ENCODE data around the gene MYO3B. TPM values are rescaled to one million over a fixed set of nuclear protein-coding genes. Genes with fewer than 3 reads are reported as not detected.
"Not testable (repeated sequence)": the region's sequence is repeated elsewhere in the genome, so short reads cannot be mapped to it uniquely, and the experiment has no call there.

The MYO3B gene
- total RNA-seq, 1 donor from 2014 or later = 0.05 TPM

- intact Hi-C loops (cut with DNase I) = no loop called here
Observed at GRCh38 chr2:170468557-170468956, 290.6 kb downstream of the MYO3B start.

GRCh38 chr2:170472498-170472897, 294.6 kb downstream of the MYO3B start:
- DNase-seq (ENCODE audit: low spot score); intact Hi-C loops (cut with DNase I): not testable (repeated sequence)

More at GRCh38 chr2:170468557-170468956, 290.6 kb downstream of the MYO3B start:
- no peak for DNase-seq (ENCODE audit: low spot score)

GRCh38 chr2:170475878-170476277, 297.9 kb downstream of the MYO3B start:
- DNase-seq (ENCODE audit: low spot score) = no peak
- intact Hi-C loops (cut with DNase I) = no loop called here

GRCh38 chr2:170477630-170478029, 299.7 kb downstream of the MYO3B start:
- intact Hi-C loops (cut with DNase I) = no loop called here
- DNase-seq (ENCODE audit: low spot score) = no peak

GRCh38 chr2:170481201-170481600, 303.3 kb downstream of the MYO3B start:
- no peak for DNase-seq (ENCODE audit: low spot score)
- intact Hi-C loops (cut with DNase I) = no loop called here

GRCh38 chr2:170484552-170484951, 306.6 kb downstream of the MYO3B start:
- intact Hi-C loops (cut with DNase I) = no loop called here
- DNase-seq (ENCODE audit: low spot score) = no peak

GRCh38 chr2:170485254-170486026, 307.5 kb downstream of the MYO3B start:
- intact Hi-C loops (cut with DNase I) = loop anchor here (1.0 to 5.0 kb wide), 2 partner anchors 227 to 328 kb away; no protein-coding TSS in a partner anchor

GRCh38 chr2:170486730-170487129, 308.8 kb downstream of the MYO3B start:
- DNase-seq (ENCODE audit: low spot score) = no peak
- intact Hi-C loops (cut with DNase I) = loop anchor here (1.0 to 5.0 kb wide), 2 partner anchors 226 to 327 kb away; no protein-coding TSS in a partner anchor

More at GRCh38 chr2:170485254-170486026, 307.5 kb downstream of the MYO3B start:
- DNase-seq (ENCODE audit: low spot score) = no peak

GRCh38 chr2:170488807-170489206, 310.9 kb downstream of the MYO3B start:
- no peak for DNase-seq (ENCODE audit: low spot score)
- intact Hi-C loops (cut with DNase I) = loop anchor here (5.0 kb wide), 1 partner anchor 223 kb away; no protein-coding TSS in a partner anchor

GRCh38 chr2:170492010-170492409, 314.1 kb downstream of the MYO3B start:
- no peak for DNase-seq (ENCODE audit: low spot score)
- intact Hi-C loops (cut with DNase I) = no loop called here

GRCh38 chr2:170493426-170494097, 315.6 kb downstream of the MYO3B start:
- no peak for DNase-seq (ENCODE audit: low spot score)
- intact Hi-C loops (cut with DNase I) = no loop called here

GRCh38 chr2:170495896-170496295, 317.9 kb downstream of the MYO3B start:
- intact Hi-C loops (cut with DNase I) = no loop called here
- no peak for DNase-seq (ENCODE audit: low spot score)

- intact Hi-C loops (cut with DNase I) = no loop called here
- no peak for DNase-seq (ENCODE audit: low spot score)
Observed at GRCh38 chr2:170498619-170499018, 320.7 kb downstream of the MYO3B start.

- intact Hi-C loops (cut with DNase I) = loop anchor here (5.0 kb wide), 1 partner anchor 217 kb away; the partner anchor contains the start of gene SP5
- DNase-seq (ENCODE audit: low spot score) = no peak
Observed at GRCh38 chr2:170500104-170500503, 322.2 kb downstream of the MYO3B start.

- intact Hi-C loops (cut with DNase I) = loop anchor here (5.0 kb wide), 1 partner anchor 217 kb away; the partner anchor contains the start of gene SP5
- DNase-seq (ENCODE audit: low spot score) = no peak
Observed at GRCh38 chr2:170500770-170501169, 322.8 kb downstream of the MYO3B start.

- no peak for DNase-seq (ENCODE audit: low spot score)
- intact Hi-C loops (cut with DNase I) = loop anchor here (5.0 kb wide), 1 partner anchor 216 kb away; the partner anchor contains the start of gene SP5
Observed at GRCh38 chr2:170501421-170502043, 323.6 kb downstream of the MYO3B start.

- intact Hi-C loops (cut with DNase I) = loop anchor here (5.0 kb wide), 1 partner anchor 215 kb away; the partner anchor contains the start of gene SP5
- DNase-seq (ENCODE audit: low spot score) = no peak
Observed at GRCh38 chr2:170502361-170503130, 324.6 kb downstream of the MYO3B start.

- DNase-seq (ENCODE audit: low spot score) = no peak
- intact Hi-C loops (cut with DNase I) = loop anchor here (5.0 kb wide), 1 partner anchor 214 kb away; the partner anchor contains the start of gene SP5
Observed at GRCh38 chr2:170503563-170503962, 325.6 kb downstream of the MYO3B start.
